Kidney capillary endothelial cell (primary cell): ENCODE measurements around the gene TRHDE.
A peak's percentile ranks its signal among the peaks of the same experiment; 100 is the strongest.

ENCODE experiments used
- DNase-seq: peaks from one replicate; pipeline ENCODE4 v3.0.0-alpha.2; 2018; ENCODE audit warnings: low spot score

Gene TRHDE, protein sequence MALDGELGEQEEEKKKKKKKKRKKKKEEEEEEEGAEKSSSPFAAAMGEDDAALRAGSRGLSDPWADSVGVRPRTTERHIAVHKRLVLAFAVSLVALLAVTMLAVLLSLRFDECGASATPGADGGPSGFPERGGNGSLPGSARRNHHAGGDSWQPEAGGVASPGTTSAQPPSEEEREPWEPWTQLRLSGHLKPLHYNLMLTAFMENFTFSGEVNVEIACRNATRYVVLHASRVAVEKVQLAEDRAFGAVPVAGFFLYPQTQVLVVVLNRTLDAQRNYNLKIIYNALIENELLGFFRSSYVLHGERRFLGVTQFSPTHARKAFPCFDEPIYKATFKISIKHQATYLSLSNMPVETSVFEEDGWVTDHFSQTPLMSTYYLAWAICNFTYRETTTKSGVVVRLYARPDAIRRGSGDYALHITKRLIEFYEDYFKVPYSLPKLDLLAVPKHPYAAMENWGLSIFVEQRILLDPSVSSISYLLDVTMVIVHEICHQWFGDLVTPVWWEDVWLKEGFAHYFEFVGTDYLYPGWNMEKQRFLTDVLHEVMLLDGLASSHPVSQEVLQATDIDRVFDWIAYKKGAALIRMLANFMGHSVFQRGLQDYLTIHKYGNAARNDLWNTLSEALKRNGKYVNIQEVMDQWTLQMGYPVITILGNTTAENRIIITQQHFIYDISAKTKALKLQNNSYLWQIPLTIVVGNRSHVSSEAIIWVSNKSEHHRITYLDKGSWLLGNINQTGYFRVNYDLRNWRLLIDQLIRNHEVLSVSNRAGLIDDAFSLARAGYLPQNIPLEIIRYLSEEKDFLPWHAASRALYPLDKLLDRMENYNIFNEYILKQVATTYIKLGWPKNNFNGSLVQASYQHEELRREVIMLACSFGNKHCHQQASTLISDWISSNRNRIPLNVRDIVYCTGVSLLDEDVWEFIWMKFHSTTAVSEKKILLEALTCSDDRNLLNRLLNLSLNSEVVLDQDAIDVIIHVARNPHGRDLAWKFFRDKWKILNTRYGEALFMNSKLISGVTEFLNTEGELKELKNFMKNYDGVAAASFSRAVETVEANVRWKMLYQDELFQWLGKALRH

GRCh38 chr12:72272091-72272661 is at the start of gene TRHDE:
TRHDE (plus strand) TSS chr12:72272370; CDS start chr12:72272644, 274 bp downstream.
- no peak for DNase-seq

GRCh38 chr12:72226510-72226909 is 45.7 kb upstream of the TRHDE start:
- no peak for DNase-seq

DNA sequence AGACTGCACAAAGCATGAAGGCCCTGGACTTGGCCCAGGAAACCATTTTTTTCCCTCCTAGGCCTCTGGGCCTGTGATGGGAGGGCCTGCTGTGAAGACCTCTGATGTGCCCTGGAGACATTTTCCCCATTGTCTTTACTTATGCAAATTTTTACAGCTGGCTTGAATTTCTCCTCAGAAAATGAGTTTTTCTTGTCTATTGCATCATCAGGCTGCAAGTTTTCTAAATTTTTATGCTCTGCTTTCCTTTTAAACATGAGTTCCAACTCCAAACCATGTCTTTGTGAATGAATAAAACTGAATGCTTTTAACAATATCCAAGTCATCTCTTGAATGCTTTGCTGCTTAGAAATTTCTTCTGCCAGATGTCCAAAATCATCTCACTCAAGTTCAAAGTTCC is 43.7 kb upstream of the TRHDE start:
- DNase-seq: no peak

DNA sequence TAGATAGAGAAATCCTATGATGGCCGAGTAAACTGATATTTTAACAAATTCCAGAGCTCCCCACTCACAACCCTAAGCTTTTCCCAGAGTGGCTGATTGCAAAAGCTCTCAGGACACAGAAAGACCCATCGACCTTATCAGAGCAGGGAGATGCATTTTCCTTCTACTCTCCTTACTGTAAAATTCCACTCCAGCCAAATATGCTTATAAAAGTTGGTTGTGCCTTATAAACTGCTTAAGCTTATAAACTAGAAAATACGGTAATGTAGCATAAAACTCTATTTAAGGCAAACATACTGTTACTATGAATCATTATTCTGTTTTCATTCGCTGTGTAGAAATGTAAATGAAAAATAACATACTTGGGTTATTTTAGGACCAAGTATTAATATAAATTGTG is 41.6 kb upstream of the TRHDE start:
- DNase-seq: no peak

DNA sequence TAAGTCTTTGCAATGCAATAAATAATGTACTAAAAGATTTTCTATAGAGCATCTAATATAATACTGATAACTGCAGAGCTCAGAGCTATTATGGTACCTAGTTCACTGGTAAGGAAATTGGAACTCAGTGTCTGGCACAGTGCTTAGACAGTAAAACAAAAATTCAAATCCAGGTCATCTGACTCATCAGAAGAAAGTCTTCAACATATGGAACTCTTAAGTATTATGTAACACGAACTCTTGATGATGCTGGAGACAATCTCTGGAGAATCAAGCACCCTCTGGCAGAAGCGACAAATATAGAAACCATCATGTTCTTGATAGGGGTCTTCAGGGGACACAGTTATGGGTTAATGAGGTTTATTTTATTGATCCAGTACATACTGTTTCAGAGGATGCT is 37.3 kb upstream of the TRHDE start:
- DNase-seq: no peak

- DNase-seq: no peak
Measured at GRCh38 chr12:72236071-72236705, 36.0 kb upstream of the TRHDE start.

DNA sequence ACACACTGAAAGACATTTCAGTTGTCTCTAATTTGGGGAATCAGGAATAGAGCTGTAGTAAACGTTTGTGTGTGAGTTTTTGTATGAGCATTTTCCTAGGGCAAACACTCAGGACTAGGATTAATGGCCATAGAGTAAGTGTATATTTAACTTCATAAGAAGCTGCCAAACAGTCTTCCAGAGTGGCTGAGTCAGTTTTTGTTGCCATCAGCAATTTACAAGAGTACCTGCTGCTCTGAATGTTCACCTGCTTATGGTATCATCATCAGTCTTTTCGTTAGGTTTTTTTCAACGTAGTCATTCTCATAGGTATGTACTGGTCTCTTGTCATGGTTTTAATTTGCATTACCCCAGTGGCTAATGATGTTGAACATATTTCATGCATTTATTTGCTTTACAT is 30.6 kb upstream of the TRHDE start:
- no peak for DNase-seq

DNA sequence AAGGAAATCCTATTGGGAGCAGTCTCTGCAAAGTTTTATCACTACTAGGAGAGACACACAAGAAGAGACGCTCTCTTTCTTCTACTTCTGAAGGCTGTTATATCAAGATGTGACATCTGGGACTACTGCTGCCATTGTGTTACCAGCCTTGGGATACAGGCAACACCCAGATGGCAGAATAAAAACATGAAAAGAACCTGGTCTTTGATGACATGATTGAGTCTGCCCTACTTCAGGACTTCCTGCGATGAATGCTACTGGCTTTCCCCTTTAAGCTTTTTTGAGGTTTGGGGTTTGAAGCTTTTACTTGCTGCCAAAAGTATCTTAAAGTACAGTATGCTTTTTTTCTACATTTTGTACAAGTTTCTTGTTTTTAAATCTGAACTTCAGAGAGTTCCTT is 29.2 kb upstream of the TRHDE start:
- no peak for DNase-seq

- no peak for DNase-seq
Measured at GRCh38 chr12:72246370-72246769, 25.8 kb upstream of the TRHDE start.

DNA sequence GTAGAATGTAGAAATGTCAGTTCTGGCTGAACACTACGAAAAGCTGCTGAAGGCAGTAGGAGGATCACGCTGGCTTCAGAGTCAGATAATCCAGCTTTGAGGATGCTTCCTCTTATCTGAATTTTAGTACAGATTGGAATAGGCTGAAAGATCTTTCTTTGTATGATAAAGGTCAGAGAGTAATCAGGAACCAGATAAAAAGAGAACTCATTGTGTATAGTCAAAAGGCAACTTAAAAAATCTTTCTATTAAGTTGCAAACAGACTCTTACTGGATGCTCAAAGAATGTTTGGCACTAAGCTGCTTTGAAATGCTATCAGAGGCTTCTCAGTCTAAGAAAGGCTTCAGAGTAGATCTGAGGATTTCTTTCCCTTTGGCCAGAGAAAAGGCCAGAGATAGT is 21.8 kb upstream of the TRHDE start:
- DNase-seq: no peak

- no peak for DNase-seq
Measured at GRCh38 chr12:72256725-72257124, 15.4 kb upstream of the TRHDE start.

DNA sequence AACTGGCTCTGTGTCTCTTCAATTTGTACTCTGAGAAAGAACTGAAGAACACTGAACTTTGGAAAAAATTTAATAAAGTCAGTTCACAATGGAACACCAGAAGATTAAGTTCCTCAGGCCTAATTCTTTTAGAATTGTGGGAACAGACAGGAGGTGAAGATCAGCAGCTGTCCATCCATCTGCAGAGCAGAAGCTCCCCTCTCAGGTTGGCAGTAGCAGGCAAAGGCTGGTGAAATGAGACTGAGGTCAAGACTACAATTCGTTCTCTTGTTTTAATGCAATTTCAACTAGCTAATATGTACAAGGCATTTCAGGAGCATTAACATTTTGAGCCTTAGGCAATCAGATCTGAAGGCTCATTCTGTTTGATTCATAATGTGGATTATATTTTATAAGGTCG is 10.3 kb upstream of the TRHDE start:
- no peak for DNase-seq

- DNase-seq: peak; percentile 19
Measured at GRCh38 chr12:72264548-72265175, 7.5 kb upstream of the TRHDE start.

DNA sequence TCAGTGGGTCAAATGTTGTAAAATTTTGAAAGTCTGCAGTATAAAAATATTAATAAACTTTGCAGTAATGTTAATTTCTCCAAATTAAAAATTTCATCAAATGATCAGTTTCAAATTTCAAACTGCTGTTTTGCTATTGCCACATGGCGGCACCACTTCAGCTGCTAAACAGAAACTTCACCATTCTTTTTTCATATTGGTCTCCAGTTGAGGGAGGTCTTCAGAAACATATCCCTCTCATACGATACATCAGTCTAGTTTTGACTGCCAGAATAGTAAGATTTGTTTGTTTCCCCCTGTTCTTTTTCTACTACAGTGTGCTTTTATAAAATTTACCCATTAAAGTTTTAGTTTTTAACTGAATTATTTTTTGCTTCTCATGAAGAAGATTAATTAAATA is 4.2 kb upstream of the TRHDE start:
- no peak for DNase-seq

DNA sequence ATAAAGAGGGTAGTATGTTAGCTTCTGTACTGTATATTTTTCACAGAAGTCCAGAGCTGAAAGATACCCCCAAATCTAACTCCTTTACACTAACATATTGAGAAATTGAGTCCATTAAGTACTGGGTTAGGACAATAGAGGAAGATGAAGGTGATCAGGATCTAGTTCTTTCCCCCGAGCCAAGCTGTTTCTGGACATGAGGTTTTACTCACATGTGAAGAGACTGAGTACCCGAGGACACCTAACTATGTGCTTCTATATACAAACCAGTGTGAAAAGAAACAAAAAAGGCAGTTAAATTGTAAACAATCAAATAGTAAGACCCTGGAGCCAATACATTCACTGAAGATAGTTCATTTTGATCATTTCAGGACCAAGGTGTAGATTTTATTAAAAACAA is 3.8 kb upstream of the TRHDE start:
- DNase-seq: no peak

DNA sequence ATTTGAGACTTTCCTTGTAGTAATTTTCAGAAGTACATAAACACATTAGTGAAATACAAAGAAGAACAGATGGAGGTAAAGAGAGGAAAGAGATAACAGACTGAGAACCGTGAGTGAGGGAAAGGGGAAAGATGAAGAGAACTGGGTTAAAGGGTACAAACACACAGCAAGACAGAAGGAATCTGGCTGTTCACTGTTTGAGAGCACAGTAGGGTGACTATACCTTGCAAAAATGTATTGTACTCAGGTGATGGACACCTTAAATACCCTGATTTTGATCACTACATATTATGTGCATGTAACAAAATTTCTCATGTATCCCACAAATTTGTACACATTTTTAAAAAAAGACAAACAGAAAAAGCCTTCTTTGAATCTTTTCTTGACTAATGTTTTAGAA is 2.7 kb upstream of the TRHDE start:
- no peak for DNase-seq

- no peak for DNase-seq
Measured at GRCh38 chr12:72270246-72270645, 1.9 kb upstream of the TRHDE start.

DNA sequence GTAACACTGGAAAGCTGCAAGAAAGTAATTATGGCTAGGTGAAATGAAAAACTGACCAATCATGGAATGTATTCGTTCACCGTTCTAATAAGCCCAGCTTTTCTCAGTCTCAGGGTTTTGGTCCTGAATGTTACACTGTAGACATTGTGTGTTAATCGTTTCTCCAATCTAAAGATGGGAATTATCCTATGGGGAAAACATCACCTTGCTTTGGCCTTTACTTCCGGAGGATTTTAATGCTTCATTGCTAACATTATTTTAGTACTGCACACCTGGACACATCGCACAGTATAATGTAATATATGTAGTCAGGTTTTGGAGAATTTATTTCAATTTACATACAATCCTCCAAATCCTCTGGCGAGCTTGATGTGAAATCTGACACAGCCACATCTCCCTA is 1.2 kb upstream of the TRHDE start:
- DNase-seq: no peak

DNA sequence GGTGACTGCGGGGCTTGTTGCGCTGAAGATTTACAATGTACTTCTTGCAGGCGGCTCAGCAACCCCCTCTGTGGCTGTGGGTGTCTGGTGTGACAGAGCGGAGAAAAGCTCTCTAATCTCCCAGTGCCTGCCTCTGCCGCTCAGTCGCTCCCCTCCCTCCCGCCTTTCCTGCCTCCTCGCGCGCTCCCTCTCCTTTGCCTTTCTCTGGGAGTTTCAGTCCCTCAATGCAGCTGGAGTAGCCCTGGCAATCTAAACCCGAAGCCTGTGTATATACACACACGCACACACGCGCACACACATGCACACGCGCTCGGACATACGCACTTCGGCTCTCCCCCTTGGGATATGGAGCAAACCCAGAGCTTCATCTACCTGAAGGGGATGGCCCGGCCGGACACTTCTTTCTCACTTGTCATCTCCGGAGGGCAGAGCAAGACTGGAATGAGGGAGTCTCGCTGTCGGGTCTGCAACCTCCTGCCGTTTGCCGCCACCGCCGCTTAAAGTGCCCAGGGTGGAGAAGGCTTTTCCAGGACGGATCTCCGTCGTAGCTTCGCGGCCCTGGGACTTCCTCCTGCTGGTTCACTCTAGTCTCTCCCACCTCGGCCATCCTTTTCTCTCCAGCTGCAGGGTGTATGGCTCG is 599 bp upstream of the TRHDE start:
- DNase-seq: no peak

DNA sequence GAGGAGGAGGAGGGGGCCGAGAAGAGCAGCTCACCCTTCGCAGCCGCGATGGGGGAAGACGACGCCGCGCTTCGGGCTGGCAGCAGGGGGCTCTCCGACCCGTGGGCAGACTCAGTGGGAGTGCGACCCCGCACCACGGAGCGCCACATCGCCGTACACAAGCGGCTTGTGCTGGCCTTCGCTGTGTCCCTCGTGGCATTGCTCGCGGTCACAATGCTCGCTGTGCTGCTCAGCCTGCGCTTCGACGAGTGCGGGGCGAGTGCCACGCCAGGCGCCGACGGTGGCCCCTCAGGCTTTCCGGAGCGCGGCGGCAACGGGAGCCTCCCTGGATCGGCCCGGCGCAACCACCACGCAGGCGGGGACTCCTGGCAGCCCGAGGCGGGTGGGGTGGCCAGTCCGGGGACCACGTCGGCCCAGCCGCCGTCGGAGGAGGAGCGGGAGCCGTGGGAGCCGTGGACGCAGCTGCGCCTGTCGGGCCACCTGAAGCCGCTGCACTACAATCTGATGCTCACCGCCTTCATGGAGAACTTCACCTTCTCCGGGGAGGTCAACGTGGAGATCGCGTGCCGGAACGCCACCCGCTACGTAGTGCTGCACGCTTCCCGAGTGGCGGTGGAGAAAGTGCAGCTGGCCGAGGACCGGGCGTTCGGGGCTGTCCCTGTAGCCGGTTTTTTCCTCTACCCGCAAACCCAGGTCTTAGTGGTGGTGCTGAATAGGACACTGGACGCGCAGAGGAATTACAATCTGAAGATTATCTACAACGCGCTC is 745 bp downstream of the TRHDE start:
- DNase-seq: no peak
